ENCODE data around the gene CTRL.
"Not testable (repeated sequence)": the region's sequence is repeated elsewhere in the genome, so short reads cannot be mapped to it uniquely, and the experiment has no call there.

Gene CTRL

GRCh38 chr16:67940446-67941089 lies 8.9 kb upstream of the CTRL start:
- no peak for FAIRE-seq

- no peak for FAIRE-seq
Measured at GRCh38 chr16:67939507-67940445, 8.1 kb upstream of the CTRL start.

DNA sequence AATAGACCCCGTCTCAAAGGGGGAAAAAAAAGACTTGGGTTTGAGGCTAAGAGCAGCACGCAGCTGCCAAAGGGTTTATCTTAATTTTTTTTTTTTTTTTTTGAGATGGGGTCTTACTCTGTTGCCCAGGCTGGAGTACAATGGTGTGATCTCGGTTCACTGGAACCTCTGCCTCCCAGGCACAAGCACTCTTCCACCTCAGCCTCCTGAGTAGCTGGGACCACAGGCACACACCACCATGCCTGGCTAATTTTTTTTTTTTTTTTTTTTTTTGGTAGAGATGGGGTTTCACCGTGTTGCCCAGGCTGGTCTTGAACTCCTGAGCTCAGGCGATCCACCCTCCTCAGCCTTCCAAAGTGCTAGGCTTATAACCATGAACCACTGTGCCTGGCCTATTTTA lies 6.1 kb upstream of the CTRL start:
- not testable (repeated sequence) for FAIRE-seq

GRCh38 chr16:67936880-67937605 lies 5.4 kb upstream of the CTRL start:
- no peak for FAIRE-seq

GRCh38 chr16:67936124-67936879 lies 4.6 kb upstream of the CTRL start, which contains the start of gene PSMB10:
TSS of gene PSMB10 (minus strand) at chr16:67936850. CDS start at chr16:67936749, 101 bp downstream.
- FAIRE-seq = no peak

- peak; percentile 86 for FAIRE-seq
Measured at GRCh38 chr16:67935402-67936123, 3.9 kb upstream of the CTRL start.

DNA sequence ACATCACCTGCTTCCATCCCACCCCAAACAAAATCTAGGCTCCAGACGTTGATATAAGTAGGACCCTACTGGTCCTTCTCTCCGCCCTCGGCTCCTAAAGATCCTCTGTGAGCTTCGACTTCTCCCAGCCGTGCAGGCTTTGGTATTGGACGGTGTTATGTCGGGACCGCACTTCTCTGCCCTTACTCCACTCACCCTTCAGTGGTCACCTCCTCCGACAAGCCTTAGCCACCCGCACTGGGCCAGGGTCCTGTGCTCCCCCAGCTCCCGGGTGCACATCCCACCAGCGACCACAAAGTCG lies 3.4 kb upstream of the CTRL start:
- FAIRE-seq = no peak

DNA sequence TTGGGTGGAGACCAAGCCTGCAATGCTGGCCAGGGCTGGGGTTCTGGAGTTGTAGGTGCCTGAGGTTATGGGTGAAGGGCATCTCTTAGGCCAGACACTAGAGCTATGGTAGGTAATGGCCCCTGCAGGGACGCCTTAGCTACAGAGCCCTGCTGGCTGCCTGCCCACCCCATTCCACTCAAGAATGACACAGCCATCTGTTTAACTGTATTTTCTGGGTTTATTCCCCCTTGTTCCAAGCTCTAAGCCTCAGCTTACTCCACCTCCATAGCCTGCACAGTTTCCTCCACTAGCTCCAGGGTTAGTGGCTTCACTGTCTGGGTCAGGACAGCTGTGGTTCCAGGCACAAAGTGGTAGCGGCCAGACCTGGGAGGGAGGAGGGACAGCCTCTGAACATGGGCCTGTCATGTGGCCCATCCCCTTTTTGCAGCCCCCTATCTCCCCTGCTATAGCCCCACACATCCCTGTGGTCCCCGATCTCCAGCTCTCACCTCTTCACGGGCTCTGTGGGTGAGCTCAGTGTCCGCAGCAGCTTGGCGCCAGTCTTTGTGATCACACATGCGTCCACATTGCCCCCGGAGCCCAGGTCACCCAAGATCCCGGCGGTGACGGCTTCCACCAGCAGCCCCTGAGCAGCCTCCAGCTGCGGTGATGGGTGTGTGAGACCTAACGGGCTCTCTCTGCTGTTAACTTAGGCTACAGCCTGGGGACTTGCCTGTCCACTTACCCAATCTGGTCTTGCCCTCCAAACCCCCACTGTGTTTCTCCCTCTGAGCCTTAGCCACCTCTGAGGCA lies 2.8 kb upstream of the CTRL start:
- FAIRE-seq = no peak

DNA sequence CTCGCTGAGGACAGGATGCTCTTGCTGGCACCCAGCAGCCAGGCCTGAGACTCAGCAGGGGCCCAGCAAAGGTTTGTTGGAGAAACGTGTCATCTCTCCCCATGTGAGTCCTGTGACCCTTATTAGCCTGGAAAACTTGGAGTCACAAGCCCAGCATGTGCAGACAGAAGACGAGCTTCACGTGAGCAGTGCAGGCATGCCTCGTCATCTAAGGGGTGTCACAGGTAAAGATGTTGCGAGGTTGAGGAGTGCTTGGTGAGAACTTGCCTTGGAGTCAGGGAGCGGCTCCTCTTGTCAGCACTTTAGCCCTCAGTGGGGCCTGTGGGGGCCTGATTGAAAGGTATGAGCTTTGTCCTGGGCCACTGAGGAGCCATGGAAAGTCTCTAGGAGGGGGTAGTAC lies 2.1 kb upstream of the CTRL start:
- FAIRE-seq = no peak

DNA sequence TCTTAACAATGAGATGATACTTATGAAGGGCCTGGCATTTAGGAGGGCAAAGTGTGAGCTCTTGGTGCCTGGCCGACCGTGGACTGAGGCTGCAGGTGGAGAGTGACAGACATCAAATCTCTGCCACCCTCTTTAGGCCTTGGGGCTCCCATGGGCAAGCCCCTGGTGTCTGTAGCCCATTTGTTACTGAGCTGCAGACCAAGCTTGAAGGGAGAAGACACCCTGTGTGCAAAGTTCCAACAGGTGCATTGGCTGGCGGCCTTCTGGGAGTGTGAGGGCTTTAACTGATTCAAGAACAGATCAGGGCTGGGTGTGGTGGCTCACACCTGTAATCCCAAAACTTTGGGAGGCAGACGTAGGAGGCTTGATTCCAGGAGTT lies 789 bp upstream of the CTRL start:
- no peak for FAIRE-seq

DNA sequence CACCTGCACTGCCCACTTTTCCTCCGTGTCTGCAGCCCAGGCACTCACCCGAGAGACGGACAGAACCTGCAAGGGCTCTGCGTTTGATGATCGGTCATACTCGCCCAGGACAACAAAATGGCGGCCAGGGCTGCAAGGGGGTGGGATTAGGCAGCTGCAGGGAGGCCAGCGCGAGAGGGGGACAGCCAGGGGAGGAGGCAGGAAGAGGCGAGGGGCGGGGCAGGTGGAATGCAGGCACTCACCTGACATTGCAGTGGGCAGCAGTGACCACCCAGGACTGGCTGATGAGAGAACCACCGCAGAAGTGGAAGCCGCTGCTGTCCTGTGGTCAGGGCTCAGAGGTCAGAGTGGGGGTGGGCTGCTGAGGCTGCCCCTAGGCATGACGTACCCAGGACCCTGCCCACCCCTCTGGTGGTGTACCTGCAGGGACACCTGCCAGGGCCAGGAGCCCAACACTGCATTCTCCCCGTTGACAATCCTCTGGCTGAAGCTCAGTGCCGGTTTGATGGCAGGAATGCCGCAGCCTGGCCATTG lies 917 bp downstream of the CTRL start:
- FAIRE-seq = no peak

GRCh38 chr16:67930191-67930590 lies 1.5 kb downstream of the CTRL start:
- FAIRE-seq = no peak

DNA sequence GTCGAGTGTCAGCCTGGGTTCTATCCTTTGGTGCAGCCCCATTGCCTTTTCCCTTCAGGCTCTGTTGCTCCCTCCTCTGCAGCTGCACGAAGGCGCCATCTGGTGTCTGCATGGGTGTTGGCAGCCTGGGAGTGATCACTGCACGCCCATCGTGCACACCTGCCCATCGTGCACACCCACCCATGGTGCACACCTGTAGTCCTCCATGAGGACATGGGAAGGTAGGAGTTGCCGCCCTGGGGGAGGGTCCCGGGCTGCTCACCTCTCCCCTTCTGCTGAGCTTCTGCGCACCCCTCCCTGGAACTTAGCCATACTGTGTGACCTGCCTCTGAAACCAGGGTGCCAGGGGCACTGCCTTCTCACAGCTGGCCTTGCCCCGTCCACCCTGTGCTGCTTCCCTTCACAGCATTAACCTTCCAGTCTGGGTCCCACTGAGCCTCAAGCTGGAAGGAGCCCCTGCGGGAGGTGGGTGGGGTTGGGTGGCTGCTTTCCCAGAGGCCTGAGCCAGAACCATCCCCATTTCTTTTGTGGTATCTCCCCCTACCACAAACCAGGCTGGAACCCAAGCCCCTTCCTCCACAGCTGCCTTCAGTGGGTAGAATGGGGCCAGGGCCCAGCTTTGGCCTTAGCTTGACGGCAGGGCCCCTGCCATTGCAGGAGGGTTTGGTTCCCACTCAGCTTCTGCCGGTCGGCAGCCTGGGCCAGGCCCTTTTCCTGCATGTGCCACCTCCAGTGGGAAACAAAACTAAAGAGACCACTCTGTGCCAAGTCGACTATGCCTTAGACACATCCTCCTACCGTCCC lies 2.9 kb downstream of the CTRL start:
- no peak for FAIRE-seq

GRCh38 chr16:67928147-67928546 lies 3.5 kb downstream of the CTRL start:
- no peak for FAIRE-seq

DNA sequence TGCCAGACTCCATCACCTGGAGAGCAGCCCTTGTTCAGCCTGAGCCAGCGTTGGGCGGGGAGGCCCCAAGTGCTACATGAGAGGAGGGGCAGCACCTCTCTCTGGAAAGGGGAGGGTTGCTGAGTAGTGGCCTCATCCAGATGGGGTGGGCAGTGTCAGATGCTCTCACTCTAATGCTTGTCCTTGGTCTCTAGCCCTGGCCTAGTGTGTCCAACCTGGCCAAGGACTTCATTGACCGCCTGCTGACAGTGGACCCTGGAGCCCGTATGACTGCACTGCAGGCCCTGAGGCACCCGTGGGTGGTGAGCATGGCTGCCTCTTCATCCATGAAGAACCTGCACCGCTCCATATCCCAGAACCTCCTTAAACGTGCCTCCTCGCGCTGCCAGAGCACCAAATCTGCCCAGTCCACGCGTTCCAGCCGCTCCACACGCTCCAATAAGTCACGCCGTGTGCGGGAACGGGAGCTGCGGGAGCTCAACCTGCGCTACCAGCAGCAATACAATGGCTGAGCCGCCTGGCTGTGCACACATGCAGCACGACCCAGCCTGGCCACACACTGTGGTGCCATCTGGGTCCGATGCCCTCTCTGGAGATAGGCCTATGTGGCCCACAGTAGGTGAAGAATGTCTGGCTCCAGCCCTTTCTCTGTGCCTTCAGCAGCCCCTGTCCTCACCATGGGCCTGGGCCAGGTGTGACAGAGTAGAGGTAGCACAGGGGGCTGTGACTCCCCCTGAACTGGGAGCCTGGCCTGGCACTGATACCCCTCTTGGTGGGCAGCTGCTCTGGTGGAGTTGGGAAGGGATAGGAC lies 4.3 kb downstream of the CTRL start:
- no peak for FAIRE-seq

DNA sequence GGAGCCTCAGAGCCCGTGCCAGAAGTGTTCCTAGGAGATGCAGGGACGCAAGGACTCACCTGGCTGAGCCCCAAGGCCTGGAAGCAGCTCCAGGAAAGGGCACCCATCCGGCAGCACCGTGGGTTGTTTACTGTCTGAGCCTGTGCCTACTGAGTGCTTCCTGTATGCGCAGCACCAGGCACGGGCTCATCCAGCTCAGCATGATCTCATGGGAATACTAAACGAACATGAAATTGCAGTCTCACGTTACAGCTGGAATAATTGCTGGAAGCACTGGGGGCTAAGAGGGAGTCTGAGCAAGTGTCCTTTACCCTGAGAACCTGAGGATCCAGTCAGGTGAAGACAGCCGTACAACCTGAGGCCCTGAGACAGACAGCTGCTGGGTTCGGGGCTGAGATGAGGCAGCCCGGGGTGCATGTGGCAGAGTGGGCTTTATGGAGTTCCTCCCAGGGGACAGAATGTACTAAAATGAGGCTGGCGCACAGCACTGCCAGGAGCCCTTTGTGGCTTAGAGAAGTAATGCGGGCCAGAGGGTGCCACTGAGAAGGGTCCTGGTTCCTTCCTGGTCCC lies 5.4 kb downstream of the CTRL start:
- FAIRE-seq = no peak

DNA sequence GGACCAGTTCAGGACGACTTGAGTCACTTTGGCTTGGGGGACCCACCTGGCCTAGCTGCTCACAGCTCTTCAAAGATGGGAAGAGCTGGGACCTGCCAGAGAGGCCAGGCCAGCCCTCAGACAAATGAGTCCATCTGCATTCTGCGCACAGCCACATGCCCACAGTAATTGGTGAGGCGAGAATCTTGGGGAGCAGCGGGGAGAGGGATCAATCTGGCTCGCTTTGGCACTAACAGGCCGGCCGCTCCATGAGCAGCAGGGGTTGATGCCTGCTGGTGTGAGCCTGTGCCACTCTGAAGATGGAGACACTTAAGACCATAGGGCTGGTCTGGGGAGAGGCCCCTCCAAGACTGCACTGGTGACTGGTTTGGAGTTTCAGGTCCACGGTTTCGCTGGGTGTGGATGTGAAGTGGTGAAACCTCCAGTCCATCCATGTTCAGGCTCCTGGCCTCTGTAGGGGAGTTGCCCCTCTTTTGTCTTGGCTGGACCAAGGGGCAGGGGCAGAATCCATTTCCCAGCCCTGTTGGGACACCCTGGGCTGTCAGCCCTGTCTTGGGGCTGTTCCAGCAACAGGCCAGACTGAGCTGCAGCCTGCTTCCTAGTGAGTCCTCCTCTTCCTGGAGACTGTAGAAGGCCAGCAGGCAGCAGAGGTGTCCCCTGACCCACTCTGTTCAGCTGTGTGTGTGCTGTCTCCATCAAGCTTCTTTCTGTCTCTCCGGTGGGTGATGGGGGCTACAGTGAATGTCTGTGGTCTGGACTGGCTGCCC lies 7.3 kb downstream of the CTRL start:
- FAIRE-seq = no peak

DNA sequence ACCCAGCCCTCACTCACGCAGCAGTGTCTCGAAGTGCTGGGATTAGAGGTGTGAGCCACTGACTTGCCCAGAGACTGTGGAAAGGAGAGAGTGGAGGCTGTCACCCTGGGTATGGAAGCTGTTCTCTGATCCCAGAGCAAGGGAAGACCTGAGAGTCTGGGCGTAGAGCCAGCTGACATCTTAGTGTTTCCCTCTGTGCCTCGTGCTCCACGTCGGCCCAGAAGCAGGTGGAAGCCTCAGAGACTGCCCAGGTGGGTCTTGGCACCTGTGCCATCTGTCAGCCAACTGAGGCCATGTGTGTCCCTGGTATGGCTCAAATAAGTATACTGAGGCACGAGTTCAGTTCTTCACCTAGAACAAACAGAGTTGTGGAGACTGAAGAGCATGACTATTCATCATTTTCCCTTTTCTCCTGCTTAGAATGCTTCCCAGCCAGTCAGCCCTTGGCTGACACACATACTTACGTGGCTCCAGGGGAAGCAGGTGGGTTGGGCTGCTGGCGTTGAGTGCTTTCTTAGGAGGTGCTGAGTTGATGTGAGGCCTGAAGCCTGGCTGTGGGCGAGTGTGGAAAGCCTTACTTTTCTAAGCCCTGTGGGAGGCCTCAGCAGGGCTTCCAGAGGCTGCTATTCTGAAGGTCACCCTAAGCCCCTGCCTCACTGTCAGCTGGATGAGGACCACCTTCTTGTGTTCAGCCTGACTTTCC lies 8.1 kb downstream of the CTRL start:
- no peak for FAIRE-seq
